Loucy (cell line): ENCODE data around the gene UNC119B.

Experiments used
- EZH2phosphoT487 ChIP-seq: fragments of 200-600 bp; IDR thresholded peaks from 2 replicates; pipeline ENCODE4 v1.6.1; 2018; ENCODE audit warnings: antibody characterized with exemption, mild to moderate bottlenecking, moderate library complexity, borderline replicate concordance
- TF ChIP-seq, protein P1 (sequence below): fragments of 200-600 bp; sonication (generic); conservative IDR thresholded peaks from 2 replicates; pipeline ENCODE4 v1.5.1; 2014; ENCODE audit warnings: mild to moderate bottlenecking, antibody characterized with exemption, low read length

DNA sequence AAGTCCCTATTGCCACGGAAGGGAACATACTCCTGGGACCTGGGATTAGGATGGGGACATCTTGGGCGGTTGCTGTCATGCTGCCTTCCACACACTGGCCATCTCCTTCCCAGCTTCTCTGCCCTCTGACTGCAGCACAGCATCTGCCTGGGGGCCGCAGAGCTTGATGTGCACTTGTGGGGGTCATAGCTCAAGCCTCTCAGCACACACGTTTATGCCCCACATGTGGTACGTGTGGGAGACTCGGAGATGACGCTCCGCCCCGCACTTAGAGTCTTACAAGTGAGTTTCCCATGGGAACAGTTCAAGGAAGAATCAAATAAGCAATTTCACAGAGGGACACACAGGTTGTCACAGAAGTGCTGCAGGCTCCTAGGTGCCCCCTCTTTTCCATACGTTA, 24.0 kb downstream of the UNC119B start:
- TF ChIP-seq, protein P1, sequence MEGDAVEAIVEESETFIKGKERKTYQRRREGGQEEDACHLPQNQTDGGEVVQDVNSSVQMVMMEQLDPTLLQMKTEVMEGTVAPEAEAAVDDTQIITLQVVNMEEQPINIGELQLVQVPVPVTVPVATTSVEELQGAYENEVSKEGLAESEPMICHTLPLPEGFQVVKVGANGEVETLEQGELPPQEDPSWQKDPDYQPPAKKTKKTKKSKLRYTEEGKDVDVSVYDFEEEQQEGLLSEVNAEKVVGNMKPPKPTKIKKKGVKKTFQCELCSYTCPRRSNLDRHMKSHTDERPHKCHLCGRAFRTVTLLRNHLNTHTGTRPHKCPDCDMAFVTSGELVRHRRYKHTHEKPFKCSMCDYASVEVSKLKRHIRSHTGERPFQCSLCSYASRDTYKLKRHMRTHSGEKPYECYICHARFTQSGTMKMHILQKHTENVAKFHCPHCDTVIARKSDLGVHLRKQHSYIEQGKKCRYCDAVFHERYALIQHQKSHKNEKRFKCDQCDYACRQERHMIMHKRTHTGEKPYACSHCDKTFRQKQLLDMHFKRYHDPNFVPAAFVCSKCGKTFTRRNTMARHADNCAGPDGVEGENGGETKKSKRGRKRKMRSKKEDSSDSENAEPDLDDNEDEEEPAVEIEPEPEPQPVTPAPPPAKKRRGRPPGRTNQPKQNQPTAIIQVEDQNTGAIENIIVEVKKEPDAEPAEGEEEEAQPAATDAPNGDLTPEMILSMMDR = no peak
- TF ChIP-seq EZH2phosphoT487 = no peak
